Thymus (tissue), 11 donors: Measurements from ENCODE around the gene SLC6A13. TPM values are rescaled to one million over a fixed set of nuclear protein-coding genes. Genes with fewer than 3 reads are reported as not detected.

Source experiments
- DNase-seq, 9 donors: peaks; one replicate each; pipeline ENCODE4 v3.0.0-alpha.2; 2013; ENCODE audit warnings: low spot score in 9 of 9, low read depth in 6 of 9, missing footprints in 1 of 9
- H3K27ac ChIP-seq, 2 donors: one replicate each; pipeline ENCODE4 v1.5.1; 2013; ENCODE audit warnings: control low read depth in 1 of 2, low read depth in 1 of 2, low read length in 1 of 2, mild to moderate bottlenecking in 1 of 2, moderate library complexity in 1 of 2
- H3K27me3 ChIP-seq, 2 donors: one replicate each; pipeline ENCODE4 v1.5.1; 2013; ENCODE audit warnings: low read length in 1 of 2; ENCODE audit not compliant: control insufficient read depth in 2 of 2, insufficient read depth in 1 of 2
- H3K36me3 ChIP-seq, 2 donors: one replicate each; pipeline ENCODE4 v1.5.1; 2013; ENCODE audit warnings: low read length in 1 of 2, mild to moderate bottlenecking in 1 of 2, moderate library complexity in 1 of 2; ENCODE audit not compliant: control insufficient read depth in 2 of 2, insufficient read depth in 2 of 2
- H3K4me1 ChIP-seq, 2 donors: one replicate each; pipeline ENCODE4 v1.5.1; 2013; ENCODE audit warnings: low read length in 2 of 2; ENCODE audit not compliant: control insufficient read depth in 2 of 2, insufficient read depth in 2 of 2
- H3K4me3 ChIP-seq, 2 donors: one replicate each; pipeline ENCODE4 v1.5.1; 2013; ENCODE audit warnings: low read length in 2 of 2, control low read depth in 1 of 2, mild to moderate bottlenecking in 1 of 2
- H3K9me3 ChIP-seq, 2 donors: one replicate each; pipeline ENCODE4 v1.5.1; 2013; ENCODE audit warnings: low read length in 1 of 2, mild to moderate bottlenecking in 1 of 2; ENCODE audit not compliant: control insufficient read depth in 2 of 2, insufficient read depth in 1 of 2
- whole genome bisulfite sequencing: extraction: QIAGEN DNeasy Blood & Tissue Kit; methylation state at CpG from one replicate; pipeline ENCODE4 v1.1.7; 2013; 5-methylcytosine and 5-hydroxymethylcytosine counted together
- polyA plus RNA-seq: library from polyadenylated mRNA; stranded (reverse); fragments of 200-250 nt; gene quantifications from one replicate; pipeline ENCODE4 v1.2.3, GENCODE V29; 2013
- total RNA-seq: library from RNA; stranded (reverse); fragments of 120-200 nt; gene quantifications from one replicate; pipeline ENCODE4 v1.2.4, GENCODE V29; 2013
- donor health status: healthy.

SLC6A13 gene
- total and polyA plus RNA-seq, 2 donors: 0.28 to 2.9 TPM

DNA sequence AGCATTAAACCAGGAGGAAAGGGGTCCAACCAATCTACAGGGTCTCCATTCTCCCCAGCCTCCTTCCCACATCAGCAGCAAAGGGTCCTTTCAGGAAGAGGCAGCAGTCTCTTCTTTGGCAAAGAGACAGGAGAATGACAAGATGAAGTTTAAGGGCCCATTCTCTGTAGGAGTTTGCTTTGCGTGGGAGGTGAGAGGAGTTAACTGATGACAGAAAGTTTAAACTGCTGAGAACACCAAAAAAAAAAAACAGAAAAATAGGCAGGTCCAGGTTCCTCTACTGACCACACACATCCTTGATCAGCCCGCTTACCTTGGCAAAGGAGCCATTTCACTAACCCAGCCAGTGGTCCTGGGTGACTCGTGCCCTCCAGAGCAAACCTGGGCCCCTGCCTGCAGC is 5.7 kb downstream of the SLC6A13 start:
- 91% methylated on average over 3 of the region's 3 CpGs for WGBS
- H3K4me3 ChIP-seq: no peak overlapping the region
- H3K27me3 ChIP-seq: peaks cover 0 to 2% of the 10 kb centered on the region in 2 donors
- H3K36me3 ChIP-seq: no peaks in the 10 kb centered on the region
- H3K27ac ChIP-seq: no peak overlapping the region
- no peaks in the 10 kb centered on the region for H3K9me3 ChIP-seq
- no peaks in the 10 kb centered on the region for H3K4me1 ChIP-seq
- DNase-seq: no peak

- no peaks in the 10 kb centered on the region for H3K9me3 ChIP-seq
- peaks cover 0 to 2% of the 10 kb centered on the region in 2 donors for H3K27me3 ChIP-seq
- H3K36me3 ChIP-seq: no peaks in the 10 kb centered on the region
- no peaks in the 10 kb centered on the region for H3K4me1 ChIP-seq
- H3K27ac ChIP-seq: no peak overlapping the region
- WGBS: 97% methylated on average over 6 of the region's 6 CpGs
- H3K4me3 ChIP-seq: no peak overlapping the region
- no peak for DNase-seq
Measured at GRCh38 chr12:256225-256624, 6.4 kb downstream of the SLC6A13 start.

- Histone ChIP-seq H3K4me3 (no peak overlapping the region), H3K4me1 (no peaks in the 10 kb centered on the region), H3K36me3 (no peaks in the 10 kb centered on the region), H3K27ac (no peak overlapping the region), H3K9me3 (no peaks in the 10 kb centered on the region), H3K27me3 (peaks cover 0 to 2% of the 10 kb centered on the region in 2 donors)
- WGBS: 87% methylated on average over 9 of the region's 9 CpGs
- DNase-seq: no peak
Measured at GRCh38 chr12:254912-255311, 7.7 kb downstream of the SLC6A13 start.

DNA sequence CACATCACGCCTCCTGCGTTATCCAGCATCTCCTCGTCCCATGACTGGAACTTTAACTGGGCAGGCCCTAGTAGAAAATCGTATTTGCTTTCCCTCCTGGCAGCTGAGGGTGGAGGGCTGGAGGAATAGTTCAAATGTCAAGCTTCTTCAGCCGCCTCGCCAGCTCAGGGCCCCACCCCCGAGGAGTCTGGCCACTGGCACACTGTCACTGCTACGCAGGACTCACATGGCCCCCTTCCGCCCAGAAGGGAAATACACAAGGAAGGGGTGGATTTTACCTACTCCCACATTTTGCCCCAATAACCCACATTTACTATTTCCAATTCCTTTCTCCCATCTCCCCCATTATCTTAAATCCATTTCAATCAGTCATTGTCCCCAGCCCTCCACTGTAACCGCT is 8.6 kb downstream of the SLC6A13 start:
- H3K27ac ChIP-seq: no peak overlapping the region
- H3K27me3 ChIP-seq: no peaks in the 10 kb centered on the region
- no peaks in the 10 kb centered on the region for H3K9me3 ChIP-seq
- no peak overlapping the region for H3K4me3 ChIP-seq
- WGBS: 87% methylated on average over 10 of the region's 10 CpGs
- DNase-seq: no peak
- H3K36me3 ChIP-seq: no peaks in the 10 kb centered on the region
- H3K4me1 ChIP-seq: no peaks in the 10 kb centered on the region

DNA sequence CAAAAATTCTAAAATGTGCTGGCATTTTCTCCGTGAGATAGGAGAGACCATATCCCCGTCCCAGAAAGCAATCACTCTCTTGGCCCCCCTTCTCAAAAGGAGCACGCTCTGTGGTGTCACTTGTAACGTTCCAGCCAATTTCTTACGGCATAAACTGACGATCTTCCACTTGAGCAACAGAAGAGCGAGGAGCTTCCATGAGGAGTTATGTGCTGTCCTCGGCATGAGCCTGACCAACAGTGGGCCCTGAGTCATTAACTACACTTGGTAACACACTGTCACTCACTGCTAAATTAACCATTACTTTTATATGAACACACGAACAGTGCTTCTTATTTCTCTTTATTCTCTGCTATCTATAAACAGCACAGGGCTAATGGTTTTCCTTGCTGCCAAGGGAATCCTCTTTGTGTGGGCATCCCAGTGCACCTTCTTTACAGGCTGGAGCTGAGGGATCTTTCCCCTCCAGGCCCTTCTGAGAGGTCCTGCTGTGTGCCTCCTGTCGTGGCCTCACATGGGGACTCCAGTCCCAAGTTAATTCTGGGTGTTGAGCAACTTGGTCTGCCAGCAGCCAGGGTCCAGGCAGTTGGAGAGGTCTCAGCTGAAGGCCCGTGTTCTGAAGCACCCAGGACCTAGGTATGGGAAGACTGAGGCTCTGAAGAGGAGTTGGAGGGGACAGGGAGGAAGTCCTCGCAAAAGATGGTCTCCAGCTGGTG is 9.4 kb downstream of the SLC6A13 start:
- no peak for DNase-seq
- Histone ChIP-seq H3K36me3 (no peaks in the 10 kb centered on the region), H3K4me3 (no peak overlapping the region), H3K27me3 (no peaks in the 10 kb centered on the region), H3K9me3 (no peaks in the 10 kb centered on the region), H3K4me1 (no peaks in the 10 kb centered on the region), H3K27ac (no peak overlapping the region)
- 93% methylated on average over 12 of the region's 12 CpGs for WGBS

DNA sequence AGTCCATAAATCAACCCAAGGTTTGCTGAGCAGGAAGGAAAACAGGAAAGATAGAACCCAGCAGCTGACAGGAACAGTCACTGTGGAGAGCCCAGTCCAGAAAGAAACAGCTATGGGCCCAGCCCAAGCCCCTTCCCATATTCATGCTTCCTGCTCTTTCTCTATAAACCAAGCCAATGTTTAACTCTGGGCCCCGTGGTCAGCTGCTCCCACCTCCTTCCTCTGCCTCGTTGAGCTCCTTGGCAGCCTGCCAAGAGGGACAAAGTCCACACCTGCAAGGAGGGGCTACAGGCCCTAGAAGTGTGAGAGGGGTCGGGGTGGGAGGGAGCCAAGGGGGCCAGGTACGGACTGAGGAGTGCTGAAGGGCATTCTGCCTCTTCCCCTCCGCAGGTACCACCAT is 10.0 kb downstream of the SLC6A13 start:
- Histone ChIP-seq H3K9me3 (no peaks in the 10 kb centered on the region), H3K4me1 (no peaks in the 10 kb centered on the region), H3K27ac (no peak overlapping the region), H3K27me3 (no peaks in the 10 kb centered on the region), H3K4me3 (no peak overlapping the region), H3K36me3 (no peaks in the 10 kb centered on the region)
- no peak for DNase-seq
- WGBS: 50% methylated on average over 5 of the region's 5 CpGs

- WGBS: 89% methylated on average over 3 of the region's 3 CpGs
Measured at GRCh38 chr12:247271-247670, 15.4 kb downstream of the SLC6A13 start.

GRCh38 chr12:243381-243780 is 19.3 kb downstream of the SLC6A13 start:
- no peaks in the 10 kb centered on the region for H3K27me3 ChIP-seq
- H3K4me3 ChIP-seq: no peak overlapping the region
- DNase-seq: no peak
- no peaks in the 10 kb centered on the region for H3K36me3 ChIP-seq
- no peaks in the 10 kb centered on the region for H3K9me3 ChIP-seq
- H3K4me1 ChIP-seq: no peaks in the 10 kb centered on the region
- 64% methylated on average over 4 of the region's 4 CpGs for WGBS
- H3K27ac ChIP-seq: no peak overlapping the region

More at GRCh38 chr12:247271-247670, 15.4 kb downstream of the SLC6A13 start:
- Histone ChIP-seq H3K4me1 (no peaks in the 10 kb centered on the region), H3K9me3 (no peaks in the 10 kb centered on the region), H3K27ac (no peak overlapping the region), H3K27me3 (no peaks in the 10 kb centered on the region), H3K36me3 (no peaks in the 10 kb centered on the region), H3K4me3 (no peak overlapping the region)
- no peak for DNase-seq

DNA sequence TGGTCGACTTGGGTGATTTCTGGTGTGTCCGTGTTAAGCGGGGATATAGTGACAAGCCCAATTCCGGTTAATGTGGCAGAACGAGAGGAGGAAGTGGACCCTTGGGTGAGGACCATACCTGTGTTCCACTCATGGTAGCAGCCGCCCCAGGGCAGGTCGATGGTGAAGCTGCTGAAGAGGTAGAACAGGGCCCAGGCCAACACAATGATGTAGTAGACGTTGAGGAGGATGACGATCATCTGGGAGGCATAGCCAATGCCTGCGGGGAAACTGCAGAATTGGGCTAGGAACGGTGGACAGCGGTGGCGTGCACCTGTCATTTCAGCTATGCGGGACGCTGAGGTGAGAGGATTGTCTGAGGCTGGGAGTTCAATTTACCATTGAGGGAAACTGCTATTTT is 20.1 kb downstream of the SLC6A13 start:
- peaks cover 0 to 3% of the 10 kb centered on the region in 2 donors for H3K9me3 ChIP-seq
- WGBS: 96% methylated on average over 15 of the region's 15 CpGs
- H3K36me3 ChIP-seq: no peaks in the 10 kb centered on the region
- H3K4me3 ChIP-seq: no peak overlapping the region
- H3K27me3 ChIP-seq: no peaks in the 10 kb centered on the region
- H3K4me1 ChIP-seq: no peaks in the 10 kb centered on the region
- no peak overlapping the region for H3K27ac ChIP-seq
- no peak for DNase-seq
